ENCODE measurements around the gene LANCL2. TPM values are rescaled to one million over a fixed set of nuclear protein-coding genes. Genes with fewer than 3 reads are reported as not detected.

LANCL2 gene
- total RNA-seq, 1 donor from 2014 or later = 21.3 TPM

- Mint-ChIP-seq H3K4me1 (ENCODE audit: low read depth) (peaks cover 32% of the 10 kb centered on the region), H3K27ac (ENCODE audit: unreplicated experiment) (no peak overlapping the region), H3K27me3 (ENCODE audit: low read depth) (no peaks in the 10 kb centered on the region), H3K9me3 (ENCODE audit: low read depth) (no peaks in the 10 kb centered on the region), H3K36me3 (ENCODE audit: low read depth) (no peaks in the 10 kb centered on the region), H3K4me3 (ENCODE audit: unreplicated experiment) (no peak overlapping the region)
- no peak for TF ChIP-seq CTCF (IDR thresholded peaks at IDR 0.05)
- no peak for DNase-seq (ENCODE audit: low spot score)
Measured at GRCh38 chr7:55438757-55439525, 73.8 kb downstream of the LANCL2 start.

GRCh38 chr7:55439627-55440026, 74.5 kb downstream of the LANCL2 start:
- no peak overlapping the region for H3K27ac Mint-ChIP-seq (ENCODE audit: unreplicated experiment)
- no peak for DNase-seq (ENCODE audit: low spot score)

GRCh38 chr7:55440040-55440690, 75.0 kb downstream of the LANCL2 start:
- Mint-ChIP-seq H3K27ac (ENCODE audit: unreplicated experiment) (no peak overlapping the region), H3K4me1 (ENCODE audit: low read depth) (peaks cover 32% of the 10 kb centered on the region), H3K27me3 (ENCODE audit: low read depth) (no peaks in the 10 kb centered on the region), H3K9me3 (ENCODE audit: low read depth) (no peaks in the 10 kb centered on the region), H3K36me3 (ENCODE audit: low read depth) (no peaks in the 10 kb centered on the region), H3K4me3 (ENCODE audit: unreplicated experiment) (no peak overlapping the region)
- TF ChIP-seq CTCF (IDR thresholded peaks at IDR 0.05) = no peak
- no peak for DNase-seq (ENCODE audit: low spot score)

More at GRCh38 chr7:55439627-55440026, 74.5 kb downstream of the LANCL2 start:
- no peak for TF ChIP-seq CTCF (IDR thresholded peaks at IDR 0.05)
- Mint-ChIP-seq H3K4me1 (ENCODE audit: low read depth) (peaks cover 32% of the 10 kb centered on the region), H3K9me3 (ENCODE audit: low read depth) (no peaks in the 10 kb centered on the region), H3K36me3 (ENCODE audit: low read depth) (no peaks in the 10 kb centered on the region), H3K4me3 (ENCODE audit: unreplicated experiment) (no peak overlapping the region), H3K27me3 (ENCODE audit: low read depth) (no peaks in the 10 kb centered on the region)

GRCh38 chr7:55441002-55441401, 75.9 kb downstream of the LANCL2 start:
- H3K4me1 Mint-ChIP-seq (ENCODE audit: low read depth) = peaks cover 32% of the 10 kb centered on the region
- no peaks in the 10 kb centered on the region for H3K36me3 Mint-ChIP-seq (ENCODE audit: low read depth)
- no peaks in the 10 kb centered on the region for H3K9me3 Mint-ChIP-seq (ENCODE audit: low read depth)
- H3K4me3 Mint-ChIP-seq (ENCODE audit: unreplicated experiment) = no peak overlapping the region
- DNase-seq (ENCODE audit: low spot score) = no peak
- no peak for TF ChIP-seq CTCF (IDR thresholded peaks at IDR 0.05)
- H3K27me3 Mint-ChIP-seq (ENCODE audit: low read depth) = no peaks in the 10 kb centered on the region
- no peak overlapping the region for H3K27ac Mint-ChIP-seq (ENCODE audit: unreplicated experiment)

GRCh38 chr7:55441774-55442522, 76.8 kb downstream of the LANCL2 start:
- no peaks in the 10 kb centered on the region for H3K36me3 Mint-ChIP-seq (ENCODE audit: low read depth)
- H3K27me3 Mint-ChIP-seq (ENCODE audit: low read depth) = no peaks in the 10 kb centered on the region
- H3K9me3 Mint-ChIP-seq (ENCODE audit: low read depth) = no peaks in the 10 kb centered on the region
- no peak for DNase-seq (ENCODE audit: low spot score)
- H3K4me1 Mint-ChIP-seq (ENCODE audit: low read depth) = peaks cover 38% of the 10 kb centered on the region
- H3K27ac Mint-ChIP-seq (ENCODE audit: unreplicated experiment) = peak overlapping the region; percentile 9
- TF ChIP-seq CTCF (IDR thresholded peaks at IDR 0.05) = no peak
- no peak overlapping the region for H3K4me3 Mint-ChIP-seq (ENCODE audit: unreplicated experiment)

Measured in chondrocyte (in vitro differentiated cells).